ENCODE data around the gene DLGAP1. TPM values are rescaled to one million over a fixed set of nuclear protein-coding genes. Genes with fewer than 3 reads are reported as not detected.

DLGAP1 gene
- total and polyA plus RNA-seq, 2 donors (not counting 1 experiment from before 2014, with no cell fraction given) = 0.07 to 0.61 TPM

DNA sequence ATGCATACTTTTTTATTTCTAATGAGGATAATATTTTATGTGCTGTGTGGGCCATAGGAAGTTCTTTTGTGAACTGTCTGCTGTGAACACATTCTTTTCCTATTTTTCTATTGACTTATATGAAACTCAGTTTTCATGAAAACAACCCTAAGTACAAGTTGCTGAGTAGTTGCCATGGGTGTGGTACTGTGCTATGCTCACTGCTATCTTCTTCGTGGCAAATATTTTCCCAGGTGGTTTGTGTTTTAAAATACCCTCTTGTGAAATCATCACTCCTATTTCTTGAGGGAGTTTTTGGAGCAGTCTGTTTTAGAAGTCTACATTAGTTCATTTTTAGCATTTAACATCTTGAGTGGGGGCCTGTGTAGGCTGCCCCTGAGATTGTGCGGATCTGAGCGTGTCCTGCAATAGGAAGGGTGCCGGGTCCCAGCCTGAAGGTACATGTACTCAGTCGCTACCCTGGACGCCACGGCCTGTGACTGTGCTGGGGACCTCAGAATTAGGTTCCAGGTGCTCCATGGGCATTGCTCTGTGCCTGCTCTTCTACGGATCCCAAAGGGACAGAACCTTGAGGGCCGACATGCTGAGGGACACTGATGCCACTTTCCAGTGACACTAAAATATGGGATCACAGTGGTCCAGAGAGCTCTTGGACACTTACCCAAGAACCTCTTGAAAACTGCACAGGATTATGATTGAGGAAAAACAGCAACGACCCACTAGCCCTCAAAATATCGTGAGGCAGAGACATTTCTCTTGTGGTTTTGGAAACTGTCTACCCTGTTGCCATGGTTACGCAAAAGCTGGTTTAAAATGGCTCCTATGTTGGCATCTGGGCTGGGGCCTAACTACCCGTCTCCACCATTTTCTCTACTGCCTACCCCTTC is 524.7 kb downstream of the DLGAP1 start:
- Histone ChIP-seq H3K27me3 (replicated peaks in 1 of 4; ENCODE audit: control extremely low read depth in 1 of 4, control insufficient read depth in 3 of 4, insufficient read depth in 4 of 4, low read length in 3 of 4) (no peaks in the 10 kb centered on the region), H3K79me2 (ENCODE audit: control insufficient read depth, insufficient read depth, low read length) (no peaks in the 10 kb centered on the region), H3K9me3 (ENCODE audit: control extremely low read depth in 1 of 3, control insufficient read depth in 2 of 3, insufficient read depth in 1 of 3, low read length in 2 of 3) (no peaks in the 10 kb centered on the region), H3K27ac (ENCODE audit: low read length in 2 of 2) (no peak overlapping the region), H2AFZ (ENCODE audit: insufficient read depth, low read depth, low read length, poor library complexity, severe bottlenecking) (no peak overlapping the region), H3K4me3 (ENCODE audit: control extremely low read depth in 1 of 5, extremely low read depth in 1 of 5, insufficient read depth in 1 of 5, low read depth in 2 of 5, low read length in 4 of 5) (no peak overlapping the region), H3K36me3 (replicated peaks in 1 of 2; ENCODE audit: control extremely low read depth in 1 of 2, control insufficient read depth in 1 of 2, extremely low read depth in 1 of 2, insufficient read depth in 2 of 2, low read length in 1 of 2) (no peaks in the 10 kb centered on the region), H3K9ac (ENCODE audit: low read length) (no peak overlapping the region), H4K20me1 (ENCODE audit: control insufficient read depth, insufficient read depth, low read length, poor library complexity, severe bottlenecking) (no peaks in the 10 kb centered on the region), H3K4me2 (replicated peaks; ENCODE audit: low read depth, low read length, poor library complexity, severe bottlenecking) (no peak overlapping the region), H3K4me1 (ENCODE audit: control insufficient read depth in 2 of 2, insufficient read depth in 2 of 2, low read length in 2 of 2) (no peaks in the 10 kb centered on the region)
- CTCF ChIA-PET = no interaction called here
- ATAC-seq (ENCODE audit: low read depth) (no peak), DNase-seq (no peak)
- Mint-ChIP-seq H3K27ac (no peak overlapping the region), H3K4me1 (no peaks in the 10 kb centered on the region), H3K27me3 (no peaks in the 10 kb centered on the region), H3K9me3 (ENCODE audit: insufficient read depth) (no peaks in the 10 kb centered on the region), H3K4me3 (no peak overlapping the region)
- POLR2A ChIA-PET = no interaction called here
- intact Hi-C loops (cut with micrococcal nuclease) = no loop called here
- WGBS (ENCODE audit: insufficient coverage) = 84% methylated on average over 12 of the region's 13 CpGs
- TF ChIP-seq, protein P1, sequence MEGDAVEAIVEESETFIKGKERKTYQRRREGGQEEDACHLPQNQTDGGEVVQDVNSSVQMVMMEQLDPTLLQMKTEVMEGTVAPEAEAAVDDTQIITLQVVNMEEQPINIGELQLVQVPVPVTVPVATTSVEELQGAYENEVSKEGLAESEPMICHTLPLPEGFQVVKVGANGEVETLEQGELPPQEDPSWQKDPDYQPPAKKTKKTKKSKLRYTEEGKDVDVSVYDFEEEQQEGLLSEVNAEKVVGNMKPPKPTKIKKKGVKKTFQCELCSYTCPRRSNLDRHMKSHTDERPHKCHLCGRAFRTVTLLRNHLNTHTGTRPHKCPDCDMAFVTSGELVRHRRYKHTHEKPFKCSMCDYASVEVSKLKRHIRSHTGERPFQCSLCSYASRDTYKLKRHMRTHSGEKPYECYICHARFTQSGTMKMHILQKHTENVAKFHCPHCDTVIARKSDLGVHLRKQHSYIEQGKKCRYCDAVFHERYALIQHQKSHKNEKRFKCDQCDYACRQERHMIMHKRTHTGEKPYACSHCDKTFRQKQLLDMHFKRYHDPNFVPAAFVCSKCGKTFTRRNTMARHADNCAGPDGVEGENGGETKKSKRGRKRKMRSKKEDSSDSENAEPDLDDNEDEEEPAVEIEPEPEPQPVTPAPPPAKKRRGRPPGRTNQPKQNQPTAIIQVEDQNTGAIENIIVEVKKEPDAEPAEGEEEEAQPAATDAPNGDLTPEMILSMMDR (IDR thresholded peaks at IDR 0.05) = no peak

DNA sequence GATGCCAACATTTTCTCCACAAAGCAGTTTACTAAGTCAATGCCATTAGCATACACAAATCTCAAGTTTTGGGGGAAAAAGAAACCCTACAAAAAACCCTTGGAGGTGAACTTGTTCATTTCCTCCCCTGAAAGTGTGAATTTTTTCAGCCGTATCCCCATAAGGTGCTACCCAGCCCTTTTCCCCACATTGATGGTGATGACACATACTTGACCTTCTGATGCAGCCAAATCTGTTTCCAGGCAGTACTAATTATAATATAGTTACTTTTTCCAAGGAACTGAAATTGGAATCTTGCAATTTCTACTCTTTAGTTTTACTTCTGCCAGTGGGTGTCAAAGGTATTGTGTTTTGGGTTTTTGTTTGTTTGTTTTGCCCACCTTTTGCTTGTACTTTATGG is 530.7 kb downstream of the DLGAP1 start:
- H4K20me1 ChIP-seq (ENCODE audit: control insufficient read depth, insufficient read depth, low read length, poor library complexity, severe bottlenecking) = no peaks in the 10 kb centered on the region
- H3K27me3 ChIP-seq (replicated peaks in 1 of 4; ENCODE audit: control extremely low read depth in 1 of 4, control insufficient read depth in 3 of 4, insufficient read depth in 4 of 4, low read length in 3 of 4) = no peaks in the 10 kb centered on the region
- DNase-seq (no peak), ATAC-seq (ENCODE audit: low read depth) (no peak)
- Mint-ChIP-seq H3K4me3 (no peak overlapping the region), H3K27me3 (no peaks in the 10 kb centered on the region), H3K9me3 (ENCODE audit: insufficient read depth) (no peaks in the 10 kb centered on the region), H3K27ac (no peak overlapping the region), H3K4me1 (no peaks in the 10 kb centered on the region)
- H3K27ac ChIP-seq (ENCODE audit: low read length in 2 of 2) = no peak overlapping the region
- ChIA-PET POLR2A (no interaction called here), CTCF (no interaction called here)
- no peak overlapping the region for H3K4me2 ChIP-seq (replicated peaks; ENCODE audit: low read depth, low read length, poor library complexity, severe bottlenecking)
- H3K79me2 ChIP-seq (ENCODE audit: control insufficient read depth, insufficient read depth, low read length) = no peaks in the 10 kb centered on the region
- TF ChIP-seq, protein P1 (IDR thresholded peaks at IDR 0.05) = no peak
- no peak for TF ChIP-seq EZH2 (IDR thresholded peaks at IDR 0.05; ENCODE audit: borderline replicate concordance, insufficient read depth, low read depth, low read length, poor library complexity, severe bottlenecking)
- WGBS (ENCODE audit: insufficient coverage) = no CpG with 5 or more reads among the region's 1 CpG
- H2AFZ ChIP-seq (ENCODE audit: insufficient read depth, low read depth, low read length, poor library complexity, severe bottlenecking) = no peak overlapping the region
- H3K9ac ChIP-seq (ENCODE audit: low read length) = no peak overlapping the region
- H3K4me1 ChIP-seq (ENCODE audit: control insufficient read depth in 2 of 2, insufficient read depth in 2 of 2, low read length in 2 of 2) = no peaks in the 10 kb centered on the region
- intact Hi-C loops (cut with micrococcal nuclease) = no loop called here
- no peak overlapping the region for H3K4me3 ChIP-seq (ENCODE audit: control extremely low read depth in 1 of 5, extremely low read depth in 1 of 5, insufficient read depth in 1 of 5, low read depth in 2 of 5, low read length in 4 of 5)
- H3K9me3 ChIP-seq (ENCODE audit: control extremely low read depth in 1 of 3, control insufficient read depth in 2 of 3, insufficient read depth in 1 of 3, low read length in 2 of 3) = no peaks in the 10 kb centered on the region
- no peaks in the 10 kb centered on the region for H3K36me3 ChIP-seq (replicated peaks in 1 of 2; ENCODE audit: control extremely low read depth in 1 of 2, control insufficient read depth in 1 of 2, extremely low read depth in 1 of 2, insufficient read depth in 2 of 2, low read length in 1 of 2)
